C4-2B (cell line): ENCODE data around the gene CXCR4.

Experiments used
- ZFX ChIP-seq: fragments of 450-650 bp; IDR thresholded peaks from 2 replicates; pipeline ENCODE4 v1.6.1; 2017
- TF ChIP-seq, protein P1 (sequence below): fragments of 450-650 bp; conservative IDR thresholded peaks from 2 replicates; pipeline ENCODE4 v1.5.1; 2017; ENCODE audit warnings: mild to moderate bottlenecking

DNA sequence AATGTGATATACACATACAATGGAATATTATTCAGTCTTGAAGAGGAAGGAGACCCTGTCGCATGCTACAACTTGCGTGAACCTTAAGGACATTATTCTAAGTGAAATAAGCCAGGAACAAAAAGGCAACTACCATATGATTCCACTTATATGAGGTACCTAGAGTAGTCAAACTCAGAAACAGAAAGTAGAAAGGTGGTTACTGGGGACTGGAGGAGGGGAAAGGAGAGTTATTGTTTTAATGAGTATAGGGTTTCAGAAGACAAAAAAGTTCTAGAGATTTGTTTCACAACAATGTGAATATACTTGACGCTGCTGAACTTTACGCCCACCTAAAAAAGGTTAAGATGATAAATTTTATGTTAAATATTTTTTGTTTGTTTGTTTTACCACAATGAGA, 47.0 kb downstream of the CXCR4 start:
- TF ChIP-seq, protein P1, sequence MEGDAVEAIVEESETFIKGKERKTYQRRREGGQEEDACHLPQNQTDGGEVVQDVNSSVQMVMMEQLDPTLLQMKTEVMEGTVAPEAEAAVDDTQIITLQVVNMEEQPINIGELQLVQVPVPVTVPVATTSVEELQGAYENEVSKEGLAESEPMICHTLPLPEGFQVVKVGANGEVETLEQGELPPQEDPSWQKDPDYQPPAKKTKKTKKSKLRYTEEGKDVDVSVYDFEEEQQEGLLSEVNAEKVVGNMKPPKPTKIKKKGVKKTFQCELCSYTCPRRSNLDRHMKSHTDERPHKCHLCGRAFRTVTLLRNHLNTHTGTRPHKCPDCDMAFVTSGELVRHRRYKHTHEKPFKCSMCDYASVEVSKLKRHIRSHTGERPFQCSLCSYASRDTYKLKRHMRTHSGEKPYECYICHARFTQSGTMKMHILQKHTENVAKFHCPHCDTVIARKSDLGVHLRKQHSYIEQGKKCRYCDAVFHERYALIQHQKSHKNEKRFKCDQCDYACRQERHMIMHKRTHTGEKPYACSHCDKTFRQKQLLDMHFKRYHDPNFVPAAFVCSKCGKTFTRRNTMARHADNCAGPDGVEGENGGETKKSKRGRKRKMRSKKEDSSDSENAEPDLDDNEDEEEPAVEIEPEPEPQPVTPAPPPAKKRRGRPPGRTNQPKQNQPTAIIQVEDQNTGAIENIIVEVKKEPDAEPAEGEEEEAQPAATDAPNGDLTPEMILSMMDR: no peak
- no peak for TF ChIP-seq ZFX
